Measurements from ENCODE around the gene ENTPD8. TPM values are rescaled to one million over a fixed set of nuclear protein-coding genes. Genes with fewer than 3 reads are reported as not detected.
"Not testable (repeated sequence)": the region's sequence is repeated elsewhere in the genome, so short reads cannot be mapped to it uniquely, and the experiment has no call there.

Gene ENTPD8
- total RNA-seq, 6 donors from 2014 or later: 0.15 to 0.17 TPM; not detected in 4

- H3K4me3 ChIP-seq: peak overlapping the region in 1 of 4 donors; percentile 24
- TF ChIP-seq POLR2A (IDR thresholded peaks at IDR 0.05) (no peak), EP300 (IDR thresholded peaks at IDR 0.05) (no peak), POLR2AphosphoS5 (IDR thresholded peaks at IDR 0.05) (no peak), CTCF (IDR thresholded peaks at IDR 0.05) (no peak)
- H3K9me3 ChIP-seq: no peaks in the 10 kb centered on the region
- peaks cover 10 to 30% (median 24%) of the 10 kb centered on the region in 4 donors for H3K4me1 ChIP-seq
- H3K36me3 ChIP-seq: peaks cover 0 to 14% (median 7%) of the 10 kb centered on the region in 4 donors
- peak; percentile 3 to 36 for ATAC-seq (ENCODE audit: low FRiP score in 2 of 2)
- peak overlapping the region; percentile 81 to 92 (median 82) for H3K27ac ChIP-seq
- DNase-seq: peak in 1 of 2 donors; percentile 83
- H3K27me3 ChIP-seq: no peaks in the 10 kb centered on the region
- WGBS, 2 donors: 72 to 74% methylated on average over 23 to 41 of the region's 42 CpGs
These were observed 50.4 kb downstream of the ENTPD8 start for GRCh38 chr9:137390553-137391410.

- ATAC-seq (ENCODE audit: low FRiP score in 2 of 2) (no peak), DNase-seq (no peak)
- H3K4me3 ChIP-seq: peak overlapping the region in 1 of 4 donors; percentile 20
- no peaks in the 10 kb centered on the region for H3K27me3 ChIP-seq
- H3K4me1 ChIP-seq: peaks cover 10 to 30% (median 24%) of the 10 kb centered on the region in 4 donors
- WGBS, 2 donors: 87 to 95% methylated on average over 13 of the region's 13 CpGs
- peaks cover 0 to 10% (median 2%) of the 10 kb centered on the region in 4 donors for H3K36me3 ChIP-seq
- peak overlapping the region; percentile 79 to 87 (median 82) for H3K27ac ChIP-seq
- TF ChIP-seq POLR2AphosphoS5 (IDR thresholded peaks at IDR 0.05) (no peak), POLR2A (IDR thresholded peaks at IDR 0.05) (no peak)
- H3K9me3 ChIP-seq: no peaks in the 10 kb centered on the region
These were observed 51.8 kb downstream of the ENTPD8 start for GRCh38 chr9:137389428-137389746.

GRCh38 chr9:137388589-137389427 is 52.3 kb downstream of the ENTPD8 start:
- H3K27me3 ChIP-seq: no peaks in the 10 kb centered on the region
- DNase-seq: peak in 1 of 2 donors; percentile 75
- peaks cover 10 to 30% (median 24%) of the 10 kb centered on the region in 4 donors for H3K4me1 ChIP-seq
- peak overlapping the region in 1 of 4 donors; percentile 20 for H3K4me3 ChIP-seq
- no peak for TF ChIP-seq EP300 (IDR thresholded peaks at IDR 0.05)
- no peak for ATAC-seq (ENCODE audit: low FRiP score in 2 of 2)
- peak overlapping the region; percentile 79 to 87 (median 82) for H3K27ac ChIP-seq
- 67 to 77% methylated on average over 14 to 30 of the region's 47 CpGs for WGBS, 2 donors
- H3K9me3 ChIP-seq: no peaks in the 10 kb centered on the region
- peaks cover 0 to 10% (median 2%) of the 10 kb centered on the region in 4 donors for H3K36me3 ChIP-seq

GRCh38 chr9:137387891-137388560 is 53.1 kb downstream of the ENTPD8 start:
- 71 to 86% methylated on average over 15 to 26 of the region's 26 CpGs for WGBS, 2 donors
- ATAC-seq (ENCODE audit: low FRiP score in 2 of 2): no peak
- H3K4me3 ChIP-seq: peak overlapping the region in 1 of 4 donors; percentile 20
- H3K27ac ChIP-seq: peak overlapping the region; percentile 79 to 87 (median 82)
- TF ChIP-seq EP300 (IDR thresholded peaks at IDR 0.05): no peak
- TF ChIP-seq CTCF (IDR thresholded peaks at IDR 0.05): no peak
- TF ChIP-seq POLR2A (IDR thresholded peaks at IDR 0.05): no peak
- no peak for TF ChIP-seq POLR2AphosphoS5 (IDR thresholded peaks at IDR 0.05)
- DNase-seq: peak in 1 of 2 donors; percentile 77
- H3K4me1 ChIP-seq: peaks cover 10 to 30% (median 26%) of the 10 kb centered on the region in 4 donors
- H3K27me3 ChIP-seq: no peaks in the 10 kb centered on the region
- H3K36me3 ChIP-seq: peaks cover 0 to 10% (median 2%) of the 10 kb centered on the region in 4 donors
- H3K9me3 ChIP-seq: no peaks in the 10 kb centered on the region

GRCh38 chr9:137387114-137387890 is 53.9 kb downstream of the ENTPD8 start:
- H3K27me3 ChIP-seq: no peaks in the 10 kb centered on the region
- 56 to 72% methylated on average over 4 to 23 of the region's 34 CpGs for WGBS, 2 donors
- H3K4me1 ChIP-seq: peaks cover 10 to 35% (median 34%) of the 10 kb centered on the region in 4 donors
- peak overlapping the region in 1 of 4 donors; percentile 20 for H3K4me3 ChIP-seq
- H3K27ac ChIP-seq: peak overlapping the region; percentile 79 to 87 (median 82)
- DNase-seq (peak in 1 of 2 donors; percentile 69), ATAC-seq (ENCODE audit: low FRiP score in 2 of 2) (no peak)
- TF ChIP-seq POLR2AphosphoS5 (IDR thresholded peaks at IDR 0.05) (peak in 1 of 2 donors; percentile 27), EP300 (IDR thresholded peaks at IDR 0.05) (peak in 1 of 4 donors; percentile 31), CTCF (IDR thresholded peaks at IDR 0.05) (no peak), POLR2A (IDR thresholded peaks at IDR 0.05) (peak in 1 of 4 donors; percentile 20)
- no peaks in the 10 kb centered on the region for H3K9me3 ChIP-seq
- peaks cover 0 to 7% (median under 1%) of the 10 kb centered on the region in 4 donors for H3K36me3 ChIP-seq

GRCh38 chr9:137386507-137387113 is 54.5 kb downstream of the ENTPD8 start:
- Histone ChIP-seq H3K27ac (peak overlapping the region; percentile 79 to 87 (median 82)), H3K4me1 (peaks cover 10 to 38% (median 32%) of the 10 kb centered on the region in 4 donors)
- WGBS, 2 donors: 71 to 82% methylated on average over 8 to 11 of the region's 12 CpGs
- not testable (repeated sequence) for DNase-seq; H3K4me3 ChIP-seq; H3K27me3 ChIP-seq; H3K9me3 ChIP-seq; ATAC-seq (ENCODE audit: low FRiP score in 2 of 2); H3K36me3 ChIP-seq
